Activated CD8-positive, alpha-beta memory T cell treated with anti-CD3 and anti-CD28 coated beads, Interleukin-2, amount 50 U/mL, for 1 hour (primary cell): Measurements from ENCODE around the gene SMIM27.
"Not testable (repeated sequence)": the region's sequence is repeated elsewhere in the genome, so short reads cannot be mapped to it uniquely, and the experiment has no call there.

Experiments
- DNase-seq: peaks from one replicate; pipeline ENCODE4 v3.0.0-alpha.2; 2020; ENCODE audit errors: extremely low read depth

SMIM27 gene

GRCh38 chr9:32596936-32597335 is 44.8 kb downstream of the SMIM27 start:
- no peak for DNase-seq

- DNase-seq, result not testable (repeated sequence)
Observed at GRCh38 chr9:32599021-32599420, 46.9 kb downstream of the SMIM27 start.
